Epithelial cell of esophagus (primary cell): ENCODE measurements around the gene ANGPTL8.

Experiments
- DNase-seq: peaks from one replicate; pipeline ENCODE4 v3.0.0; 2010; ENCODE audit warnings: low read depth
- H3K4me3 ChIP-seq: 2 replicates; pipeline ENCODE4 v1.5.1; 2011; ENCODE audit warnings: mild to moderate bottlenecking, low read length, control low read depth
- CTCF ChIP-seq: IDR thresholded peaks from 2 replicates; pipeline ENCODE4 v1.5.1; 2011; ENCODE audit warnings: low read depth, mild to moderate bottlenecking, low read length, control low read depth, inconsistent platforms; ENCODE audit not compliant: insufficient read depth; ENCODE audit errors: missing control alignments

ANGPTL8 gene

GRCh38 chr19:11199517-11199916 lies 39.9 kb upstream of the ANGPTL8 start:
- no peak for DNase-seq
- TF ChIP-seq CTCF = no peak
- no peak overlapping the region for H3K4me3 ChIP-seq

GRCh38 chr19:11200015-11200574 lies 39.3 kb upstream of the ANGPTL8 start:
- no peak for TF ChIP-seq CTCF
- H3K4me3 ChIP-seq = no peak overlapping the region
- no peak for DNase-seq

GRCh38 chr19:11200931-11201330 lies 38.5 kb upstream of the ANGPTL8 start:
- TF ChIP-seq CTCF = no peak
- no peak for DNase-seq
- no peak overlapping the region for H3K4me3 ChIP-seq

GRCh38 chr19:11201791-11202190 lies 37.6 kb upstream of the ANGPTL8 start:
- TF ChIP-seq CTCF = no peak
- no peak overlapping the region for H3K4me3 ChIP-seq
- DNase-seq = no peak

- DNase-seq = no peak
- TF ChIP-seq CTCF = no peak
- H3K4me3 ChIP-seq = no peak overlapping the region
Measured at GRCh38 chr19:11202488-11203193, 36.8 kb upstream of the ANGPTL8 start.

GRCh38 chr19:11203194-11204075 lies 36.0 kb upstream of the ANGPTL8 start:
- DNase-seq = no peak

More at GRCh38 chr19:11203194-11204075, 36.0 kb upstream of the ANGPTL8 start:
- no peak overlapping the region for H3K4me3 ChIP-seq
- TF ChIP-seq CTCF = peak; percentile 69
